Measurements from ENCODE around the gene CSTPP1.

CSTPP1 gene

DNA sequence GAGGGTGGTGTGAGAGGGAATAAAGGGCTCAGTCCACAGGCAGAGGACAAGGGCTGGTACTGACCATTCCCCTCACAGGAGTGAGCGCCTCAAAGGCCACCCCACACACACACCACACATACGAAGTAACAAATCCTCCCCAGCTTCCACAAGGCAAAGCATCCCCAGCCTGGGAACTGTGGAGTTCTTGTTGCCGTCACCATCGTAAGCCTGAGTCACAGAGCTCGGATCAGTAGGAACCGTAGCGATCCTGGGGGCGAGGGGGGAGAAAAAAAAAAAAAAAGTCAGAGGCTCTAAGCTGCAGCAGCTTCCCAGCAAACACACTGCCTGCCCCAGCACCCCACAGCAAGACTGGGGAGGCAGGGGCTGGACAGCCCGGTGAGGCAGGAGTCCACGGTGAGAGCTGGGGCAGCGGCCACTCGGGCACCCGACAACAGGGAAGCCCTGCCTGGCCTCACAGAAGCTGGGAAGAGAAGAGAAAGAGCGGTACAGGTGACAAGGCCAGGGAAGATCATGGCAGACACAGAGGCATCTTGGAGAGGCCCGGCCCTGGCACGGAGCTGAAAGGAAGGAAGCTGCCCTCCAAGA is 228.8 kb downstream of the CSTPP1 start:
- DNase-seq (no peak), ATAC-seq (ENCODE audit: insufficient read depth, low read depth) (no peak)
- Histone ChIP-seq H2AFZ (ENCODE audit: low read depth, low read length) (no peak overlapping the region), H3K27ac (ENCODE audit: low read length) (no peak overlapping the region), H3K79me2 (ENCODE audit: insufficient read depth, low read length) (peaks cover 19% of the 10 kb centered on the region), H3K4me2 (ENCODE audit: insufficient read depth, low read length) (no peak overlapping the region), H3K4me3 (ENCODE audit: low read depth in 1 of 2, low read length in 2 of 2) (no peak overlapping the region), H3K4me1 (ENCODE audit: insufficient read depth, low read length) (no peaks in the 10 kb centered on the region), H3K27me3 (ENCODE audit: insufficient read depth, low read length, poor library complexity) (no peaks in the 10 kb centered on the region), H3K9me3 (ENCODE audit: insufficient read depth, low read length, severe bottlenecking) (no peaks in the 10 kb centered on the region), H3K9ac (ENCODE audit: low read depth, low read length) (no peak overlapping the region), H4K20me1 (ENCODE audit: insufficient read depth, low read length) (peaks cover 41% of the 10 kb centered on the region), H3K36me3 (ENCODE audit: insufficient read depth, low read length) (peaks cover 90% of the 10 kb centered on the region)
- TF ChIP-seq, protein P1, sequence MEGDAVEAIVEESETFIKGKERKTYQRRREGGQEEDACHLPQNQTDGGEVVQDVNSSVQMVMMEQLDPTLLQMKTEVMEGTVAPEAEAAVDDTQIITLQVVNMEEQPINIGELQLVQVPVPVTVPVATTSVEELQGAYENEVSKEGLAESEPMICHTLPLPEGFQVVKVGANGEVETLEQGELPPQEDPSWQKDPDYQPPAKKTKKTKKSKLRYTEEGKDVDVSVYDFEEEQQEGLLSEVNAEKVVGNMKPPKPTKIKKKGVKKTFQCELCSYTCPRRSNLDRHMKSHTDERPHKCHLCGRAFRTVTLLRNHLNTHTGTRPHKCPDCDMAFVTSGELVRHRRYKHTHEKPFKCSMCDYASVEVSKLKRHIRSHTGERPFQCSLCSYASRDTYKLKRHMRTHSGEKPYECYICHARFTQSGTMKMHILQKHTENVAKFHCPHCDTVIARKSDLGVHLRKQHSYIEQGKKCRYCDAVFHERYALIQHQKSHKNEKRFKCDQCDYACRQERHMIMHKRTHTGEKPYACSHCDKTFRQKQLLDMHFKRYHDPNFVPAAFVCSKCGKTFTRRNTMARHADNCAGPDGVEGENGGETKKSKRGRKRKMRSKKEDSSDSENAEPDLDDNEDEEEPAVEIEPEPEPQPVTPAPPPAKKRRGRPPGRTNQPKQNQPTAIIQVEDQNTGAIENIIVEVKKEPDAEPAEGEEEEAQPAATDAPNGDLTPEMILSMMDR (IDR thresholded peaks at IDR 0.05; ENCODE audit: borderline replicate concordance, extremely low read depth, low read length, poor library complexity, severe bottlenecking), result no peak
- no peak for TF ChIP-seq EZH2 (IDR thresholded peaks at IDR 0.05; ENCODE audit: borderline replicate concordance, low read depth, low read length, severe bottlenecking)

DNA sequence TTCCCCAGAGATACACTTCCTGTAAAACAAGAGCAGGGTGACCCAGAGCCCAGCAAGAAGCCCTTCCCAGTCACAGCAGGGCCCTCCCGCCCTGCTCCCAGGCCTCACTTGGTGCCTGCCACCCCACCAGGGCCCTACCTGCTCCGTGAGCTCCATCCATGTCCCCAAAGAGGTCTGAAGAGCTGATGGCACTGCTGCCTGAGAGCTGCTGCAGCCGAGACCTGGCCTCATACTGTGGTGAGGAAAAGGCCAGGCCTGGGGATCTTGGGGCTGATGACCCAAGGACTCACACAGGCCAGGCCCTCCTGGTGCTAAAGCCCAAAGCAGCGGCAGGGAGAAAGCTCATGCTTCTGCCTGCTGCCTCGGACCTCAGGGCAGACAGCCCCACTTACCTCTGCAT is 229.8 kb downstream of the CSTPP1 start:
- Histone ChIP-seq H3K79me2 (ENCODE audit: insufficient read depth, low read length) (peaks cover 29% of the 10 kb centered on the region), H3K4me1 (ENCODE audit: insufficient read depth, low read length) (no peaks in the 10 kb centered on the region), H2AFZ (ENCODE audit: low read depth, low read length) (no peak overlapping the region), H3K9ac (ENCODE audit: low read depth, low read length) (no peak overlapping the region), H3K4me2 (ENCODE audit: insufficient read depth, low read length) (no peak overlapping the region), H3K36me3 (ENCODE audit: insufficient read depth, low read length) (peaks cover 92% of the 10 kb centered on the region), H3K4me3 (ENCODE audit: low read depth in 1 of 2, low read length in 2 of 2) (no peak overlapping the region), H3K27ac (ENCODE audit: low read length) (no peak overlapping the region), H3K9me3 (ENCODE audit: insufficient read depth, low read length, severe bottlenecking) (no peaks in the 10 kb centered on the region), H3K27me3 (ENCODE audit: insufficient read depth, low read length, poor library complexity) (no peaks in the 10 kb centered on the region), H4K20me1 (ENCODE audit: insufficient read depth, low read length) (peaks cover 35% of the 10 kb centered on the region)
- ATAC-seq (ENCODE audit: insufficient read depth, low read depth) (no peak), DNase-seq (no peak)
- TF ChIP-seq, protein P1 (IDR thresholded peaks at IDR 0.05; ENCODE audit: borderline replicate concordance, extremely low read depth, low read length, poor library complexity, severe bottlenecking), result no peak
- no peak for TF ChIP-seq EZH2 (IDR thresholded peaks at IDR 0.05; ENCODE audit: borderline replicate concordance, low read depth, low read length, severe bottlenecking)

DNA sequence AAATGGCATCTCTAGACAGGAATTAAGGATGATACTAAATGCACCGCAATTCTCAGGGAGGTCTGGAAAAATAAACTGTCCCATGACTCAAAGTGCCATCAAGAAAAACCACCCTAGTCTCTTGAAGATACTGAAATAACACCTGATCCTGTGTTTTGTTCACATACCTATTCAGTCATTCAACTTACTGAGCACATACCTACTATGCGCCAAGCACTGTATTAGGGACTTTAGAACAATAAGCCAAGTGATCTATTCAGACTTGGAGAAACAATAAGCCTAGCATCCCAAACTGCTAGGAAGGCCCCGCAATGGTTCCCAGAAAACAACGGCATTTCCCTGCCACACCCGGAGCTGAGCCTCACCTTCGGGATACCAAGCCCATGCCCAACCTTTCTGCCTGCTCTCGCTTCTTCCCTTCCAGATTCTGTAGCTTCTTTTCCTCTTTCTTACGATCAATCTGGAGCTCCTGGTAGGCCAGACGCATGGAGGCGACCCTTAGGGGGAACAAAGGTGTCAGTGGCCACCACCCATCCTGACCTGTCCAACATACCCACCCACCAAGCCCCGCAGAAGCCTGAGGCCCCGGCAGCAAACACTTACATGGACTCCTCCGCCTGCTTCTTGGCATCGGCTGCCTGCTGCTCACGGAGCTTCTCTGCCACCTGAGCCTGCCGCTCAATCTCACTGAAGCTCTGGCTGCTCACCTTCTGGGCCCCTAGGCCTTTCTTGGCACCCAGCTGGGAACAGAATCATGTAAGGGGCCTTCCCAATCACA is 234.7 kb downstream of the CSTPP1 start:
- Histone ChIP-seq H3K4me3 (ENCODE audit: low read depth in 1 of 2, low read length in 2 of 2) (no peak overlapping the region), H3K4me1 (ENCODE audit: insufficient read depth, low read length) (peaks cover 36% of the 10 kb centered on the region), H3K27ac (ENCODE audit: low read length) (no peak overlapping the region), H3K9ac (ENCODE audit: low read depth, low read length) (no peak overlapping the region), H3K9me3 (ENCODE audit: insufficient read depth, low read length, severe bottlenecking) (no peaks in the 10 kb centered on the region), H3K79me2 (ENCODE audit: insufficient read depth, low read length) (peaks cover 75% of the 10 kb centered on the region), H2AFZ (ENCODE audit: low read depth, low read length) (no peak overlapping the region), H4K20me1 (ENCODE audit: insufficient read depth, low read length) (peaks cover 52% of the 10 kb centered on the region), H3K36me3 (ENCODE audit: insufficient read depth, low read length) (peaks cover 85% of the 10 kb centered on the region), H3K4me2 (ENCODE audit: insufficient read depth, low read length) (no peak overlapping the region), H3K27me3 (ENCODE audit: insufficient read depth, low read length, poor library complexity) (no peaks in the 10 kb centered on the region)
- TF ChIP-seq, protein P1 (IDR thresholded peaks at IDR 0.05; ENCODE audit: borderline replicate concordance, extremely low read depth, low read length, poor library complexity, severe bottlenecking), result no peak
- TF ChIP-seq EZH2 (IDR thresholded peaks at IDR 0.05; ENCODE audit: borderline replicate concordance, low read depth, low read length, severe bottlenecking), result no peak
- ATAC-seq (ENCODE audit: insufficient read depth, low read depth), result no peak
- DNase-seq, result no peak

All from DND-41 (cell line).